MM.1S (cell line): Measurements from ENCODE around the gene BRD3.

ENCODE experiments used
- CTCF ChIP-seq: fragments of 300-600 bp; sonication (generic); IDR thresholded peaks from 2 replicates; pipeline ENCODE4 v1.5.1; 2016; ENCODE audit warnings: antibody characterized with exemption, low read length, mixed read lengths
- EZH2phosphoT487 ChIP-seq: fragments of 300-600 bp; sonication (generic); IDR thresholded peaks from 2 replicates; pipeline ENCODE4 v1.6.1; 2018; ENCODE audit warnings: antibody characterized with exemption, low read length

GRCh38 chr9:134067904-134068743, at the start of gene BRD3:
- TF ChIP-seq CTCF (no peak), EZH2phosphoT487 (no peak)
